PFSK-1 (cell line): ENCODE data around the gene GNGT2.

ENCODE experiments used
- FOXP2 ChIP-seq: optimal IDR thresholded peaks from 2 replicates; pipeline ENCODE3; 2011; ENCODE audit warnings: borderline replicate concordance, control low read depth, inconsistent platforms; ENCODE audit not compliant: insufficient read depth; ENCODE audit errors: extremely low read length, extremely low read depth
- POLR2AphosphoS5 ChIP-seq: IDR thresholded peaks from 2 replicates; pipeline ENCODE4 v1.6.1; 2012; ENCODE audit warnings: low read depth, mild to moderate bottlenecking, control low read depth, low read length, moderate library complexity
- REST ChIP-seq, 2 experiments: IDR thresholded peaks; 2 replicates each; pipeline versions ENCODE4 v1.6.1 to v1.8.0; 2011 to 2012; ENCODE audit warnings: low read depth in 2 of 2, low read length in 2 of 2, control low read depth in 1 of 2, inconsistent platforms in 1 of 2, mild to moderate bottlenecking in 1 of 2, moderate library complexity in 1 of 2; ENCODE audit not compliant: insufficient read depth in 1 of 2
- SIN3A ChIP-seq: IDR thresholded peaks from 2 replicates; pipeline ENCODE4 v1.6.1; 2012; ENCODE audit warnings: mild to moderate bottlenecking, low read length, moderate library complexity, borderline replicate concordance; ENCODE audit not compliant: insufficient read depth
- TAF1 ChIP-seq: IDR thresholded peaks from 2 replicates; pipeline ENCODE4 v1.6.1; 2012; ENCODE audit warnings: low read length, control low read depth, borderline replicate concordance; ENCODE audit not compliant: insufficient read depth

- TF ChIP-seq POLR2AphosphoS5 (no peak), REST (IDR thresholded peaks at IDR 0.05; ENCODE audit: insufficient read depth in 1 of 2, low read depth in 2 of 2, low read length in 2 of 2) (no peak), FOXP2 (no peak), SIN3A (no peak), TAF1 (no peak)
Observed at GRCh38 chr17:49224997-49225337, 14.6 kb upstream of the GNGT2 start.
